ENCODE data around the gene ZER1. TPM values are rescaled to one million over a fixed set of nuclear protein-coding genes. Genes with fewer than 3 reads are reported as not detected.

Gene ZER1
- total and polyA plus RNA-seq, 2 of the 8 experiments (the other 6 are each of a cell fraction or from before 2014, with no cell fraction given) = 20.5 to 26.6 TPM

- TF ChIP-seq HDAC2 (IDR thresholded peaks at IDR 0.05; ENCODE audit: borderline replicate concordance in 1 of 2, low read depth in 2 of 2, low read length in 2 of 2) (0 out of 4 replicates have a peak, but pooled peaks of 1 of the 2 experiments have one; percentile 5), USF2 (IDR thresholded peaks at IDR 0.05; ENCODE audit: low read length) (no peak; the same call in 1 of the 2 replicates), SUZ12 (IDR thresholded peaks at IDR 0.05; ENCODE audit: low read length) (no peak)
Measured at GRCh38 chr9:128724744-128725211, 46.9 kb downstream of the ZER1 start (continued).
